SK-N-SH treated with all-trans-retinoic acid at 6 μM for 48 hours (cell line): Measurements from ENCODE around the gene MYL6.

Source experiments
- PPARA ChIP-seq: fragments of 250-450 bp; sonication (Bioruptor Pico); IDR thresholded peaks from 2 replicates; pipeline ENCODE4 v1.5.0; 2020; ENCODE audit warnings: mild to moderate bottlenecking, borderline replicate concordance
- ZC3H10 ChIP-seq: fragments of 250-450 bp; sonication (Bioruptor Pico); IDR thresholded peaks from 2 replicates; pipeline ENCODE4 v1.5.1; 2021; ENCODE audit warnings: mild to moderate bottlenecking, moderate library complexity
- ZFP3 ChIP-seq: fragments of 250-450 bp; sonication (Bioruptor Pico); IDR thresholded peaks from 2 replicates; pipeline ENCODE4 v1.5.0; 2020; ENCODE audit warnings: mild to moderate bottlenecking, moderate library complexity

- no peak for TF ChIP-seq PPARA
- no peak for TF ChIP-seq ZFP3 (CRISPR knock-in tag)
- TF ChIP-seq ZC3H10 (CRISPR knock-in tag): no peak
Observed at GRCh38 chr12:56124133-56124532, 34.0 kb upstream of the MYL6 start.
